Neural progenitor cell (in vitro differentiated cells): ENCODE data around the gene METTL6.

ENCODE experiments used
- CTCF ChIP-seq: fragments of 200-600 bp; sonication (generic); IDR thresholded peaks from 2 replicates; pipeline ENCODE4 v1.5.1; 2017; ENCODE audit warnings: antibody characterized with exemption, mild to moderate bottlenecking
- EZH2 ChIP-seq: fragments of 200-600 bp; sonication (generic); IDR thresholded peaks from 2 replicates; pipeline ENCODE4 v1.6.1; 2017; ENCODE audit warnings: antibody characterized with exemption, mild to moderate bottlenecking, moderate library complexity

- TF ChIP-seq CTCF (no peak), EZH2 (no peak)
These were observed 31.0 kb upstream of the METTL6 start for GRCh38 chr3:15458212-15458780.
